GM12892 (cell line): ENCODE data around the gene ARHGAP15.

Source experiments
- POLR2A ChIP-seq: IDR thresholded peaks from 2 replicates; pipeline ENCODE4 v1.6.1; 2011; ENCODE audit warnings: low read depth, low read length, control low read depth
- POLR2AphosphoS5 ChIP-seq: IDR thresholded peaks from 2 replicates; pipeline ENCODE4 v1.6.1; 2011; ENCODE audit warnings: low read depth, low read length, control low read depth
- TAF1 ChIP-seq: IDR thresholded peaks from 2 replicates; pipeline ENCODE4 v1.6.1; 2011; ENCODE audit warnings: low read depth, mild to moderate bottlenecking, control low read depth, low read length, borderline replicate concordance

DNA sequence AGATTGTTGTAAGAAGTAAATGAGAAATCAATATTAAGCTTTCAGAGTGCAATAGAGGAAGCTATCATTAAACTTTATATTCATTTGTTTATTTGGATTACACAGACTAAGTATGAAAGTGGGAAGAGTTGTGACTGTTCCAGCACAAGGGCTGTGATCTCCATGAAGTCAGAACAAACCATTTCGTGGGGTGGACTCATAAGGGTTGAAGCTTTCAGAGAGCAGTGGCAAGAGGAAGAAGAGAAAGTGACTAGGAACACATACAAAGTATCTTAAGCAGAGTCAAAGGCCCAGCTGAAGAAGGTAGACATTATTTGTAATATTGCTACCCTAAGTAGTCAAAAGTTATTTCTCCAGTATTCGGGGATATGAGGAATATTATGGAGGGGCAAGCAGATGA, 117.0 kb downstream of the ARHGAP15 start:
- TF ChIP-seq POLR2A = no peak
- TF ChIP-seq POLR2AphosphoS5 = no peak
- no peak for TF ChIP-seq TAF1
